Measurements from ENCODE around the gene CCDC112. TPM values are rescaled to one million over a fixed set of nuclear protein-coding genes. Genes with fewer than 3 reads are reported as not detected.

Gene CCDC112
- total RNA-seq, 1 donor from 2014 or later, result 13.0 TPM

DNA sequence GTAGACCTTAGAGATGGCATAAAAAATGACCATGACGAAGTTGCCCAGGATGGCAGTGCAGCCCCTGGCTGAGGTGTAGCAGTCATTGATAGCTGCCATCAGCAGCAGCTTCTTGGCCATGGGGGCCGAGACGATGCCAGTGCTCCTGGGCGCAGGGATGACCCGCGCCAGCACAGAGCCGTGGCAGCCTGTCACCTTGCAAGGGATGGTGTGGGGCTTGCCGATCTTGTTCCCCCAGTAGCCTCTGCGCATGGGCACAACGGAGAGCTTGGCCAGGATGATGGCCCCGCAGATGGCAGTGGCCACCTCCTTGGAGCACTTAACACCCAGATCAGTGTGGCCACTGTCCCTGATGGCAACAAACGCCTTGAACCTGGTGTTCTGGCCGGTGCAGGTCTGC lies 31.7 kb downstream of the CCDC112 start:
- no peak overlapping the region for H3K27ac ChIP-seq (ENCODE audit: low read depth, low read length)
- H3K4me2 ChIP-seq (ENCODE audit: low read length), result no peak overlapping the region
- H3K9me3 ChIP-seq (ENCODE audit: insufficient read depth, low read depth, low read length), result no peaks in the 10 kb centered on the region
- H3K4me1 ChIP-seq (ENCODE audit: insufficient read depth, low read length), result peaks cover 17% of the 10 kb centered on the region
- Mint-ChIP-seq H3K27ac (ENCODE audit: unreplicated experiment) (no peak overlapping the region), H3K27me3 (ENCODE audit: low read depth, unreplicated experiment) (no peaks in the 10 kb centered on the region), H3K4me3 (ENCODE audit: unreplicated experiment) (no peak overlapping the region), H3K36me3 (ENCODE audit: low read depth, unreplicated experiment) (no peaks in the 10 kb centered on the region), H3K4me1 (ENCODE audit: low read depth, unreplicated experiment) (peaks cover 10% of the 10 kb centered on the region), H3K9me3 (ENCODE audit: unreplicated experiment) (no peaks in the 10 kb centered on the region)
- H3K9ac ChIP-seq (ENCODE audit: low read length), result no peak overlapping the region
- TF ChIP-seq EZH2 (IDR thresholded peaks at IDR 0.05; ENCODE audit: insufficient read depth, low read length), result no peak
- TF ChIP-seq, protein P1, sequence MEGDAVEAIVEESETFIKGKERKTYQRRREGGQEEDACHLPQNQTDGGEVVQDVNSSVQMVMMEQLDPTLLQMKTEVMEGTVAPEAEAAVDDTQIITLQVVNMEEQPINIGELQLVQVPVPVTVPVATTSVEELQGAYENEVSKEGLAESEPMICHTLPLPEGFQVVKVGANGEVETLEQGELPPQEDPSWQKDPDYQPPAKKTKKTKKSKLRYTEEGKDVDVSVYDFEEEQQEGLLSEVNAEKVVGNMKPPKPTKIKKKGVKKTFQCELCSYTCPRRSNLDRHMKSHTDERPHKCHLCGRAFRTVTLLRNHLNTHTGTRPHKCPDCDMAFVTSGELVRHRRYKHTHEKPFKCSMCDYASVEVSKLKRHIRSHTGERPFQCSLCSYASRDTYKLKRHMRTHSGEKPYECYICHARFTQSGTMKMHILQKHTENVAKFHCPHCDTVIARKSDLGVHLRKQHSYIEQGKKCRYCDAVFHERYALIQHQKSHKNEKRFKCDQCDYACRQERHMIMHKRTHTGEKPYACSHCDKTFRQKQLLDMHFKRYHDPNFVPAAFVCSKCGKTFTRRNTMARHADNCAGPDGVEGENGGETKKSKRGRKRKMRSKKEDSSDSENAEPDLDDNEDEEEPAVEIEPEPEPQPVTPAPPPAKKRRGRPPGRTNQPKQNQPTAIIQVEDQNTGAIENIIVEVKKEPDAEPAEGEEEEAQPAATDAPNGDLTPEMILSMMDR (IDR thresholded peaks at IDR 0.05; ENCODE audit: insufficient read depth, low read depth, low read length), result no peak
- no peak overlapping the region for H2AFZ ChIP-seq (ENCODE audit: low read depth, low read length)
- H3K79me2 ChIP-seq (ENCODE audit: insufficient read depth, low read length), result peaks cover 30% of the 10 kb centered on the region
- no peak overlapping the region for H3K4me3 ChIP-seq (ENCODE audit: insufficient read depth, low read depth, low read length)
- FAIRE-seq (no peak), DNase-seq (ENCODE audit: low read depth) (no peak)
- peaks cover 2% of the 10 kb centered on the region for H3K36me3 ChIP-seq (ENCODE audit: insufficient read depth, low read length)
- peaks cover 12% of the 10 kb centered on the region for H4K20me1 ChIP-seq (ENCODE audit: insufficient read depth, low read length)
- H3K27me3 ChIP-seq (ENCODE audit: insufficient read depth, low read length), result no peaks in the 10 kb centered on the region

- Histone ChIP-seq H3K27me3 (ENCODE audit: insufficient read depth, low read length) (no peaks in the 10 kb centered on the region), H3K36me3 (ENCODE audit: insufficient read depth, low read length) (peaks cover 2% of the 10 kb centered on the region), H3K79me2 (ENCODE audit: insufficient read depth, low read length) (peaks cover 46% of the 10 kb centered on the region), H3K9ac (ENCODE audit: low read length) (peak overlapping the region; percentile 90), H3K4me2 (ENCODE audit: low read length) (peak overlapping the region; percentile 95), H4K20me1 (ENCODE audit: insufficient read depth, low read length) (peaks cover 24% of the 10 kb centered on the region), H3K4me3 (ENCODE audit: insufficient read depth, low read depth, low read length) (peak overlapping the region; percentile 93), H3K9me3 (ENCODE audit: insufficient read depth, low read depth, low read length) (no peaks in the 10 kb centered on the region), H3K27ac (ENCODE audit: low read depth, low read length) (peak overlapping the region; percentile 85), H3K4me1 (ENCODE audit: insufficient read depth, low read length) (peaks cover 17% of the 10 kb centered on the region), H2AFZ (ENCODE audit: low read depth, low read length) (peak overlapping the region; percentile 95)
- Mint-ChIP-seq H3K27me3 (ENCODE audit: low read depth, unreplicated experiment) (no peaks in the 10 kb centered on the region), H3K36me3 (ENCODE audit: low read depth, unreplicated experiment) (no peaks in the 10 kb centered on the region), H3K4me1 (ENCODE audit: low read depth, unreplicated experiment) (peaks cover 17% of the 10 kb centered on the region), H3K4me3 (ENCODE audit: unreplicated experiment) (peak overlapping the region; percentile 90), H3K9me3 (ENCODE audit: unreplicated experiment) (no peaks in the 10 kb centered on the region), H3K27ac (ENCODE audit: unreplicated experiment) (peak overlapping the region; percentile 92)
- no peak for TF ChIP-seq EZH2 (IDR thresholded peaks at IDR 0.05; ENCODE audit: insufficient read depth, low read length)
- TF ChIP-seq, protein P1 (IDR thresholded peaks at IDR 0.05; ENCODE audit: insufficient read depth, low read depth, low read length), result no peak
- FAIRE-seq (no peak), DNase-seq (ENCODE audit: low read depth) (no peak)
These were observed 33.4 kb downstream of the CCDC112 start for GRCh38 chr5:115263078-115263380.

GRCh38 chr5:115262321-115263077 lies 34.0 kb downstream of the CCDC112 start, which contains the start of gene PGGT1B:
Gene PGGT1B (minus strand): TSS chr5:115262877. CDS start chr5:115262851, 26 bp downstream.
- H3K27ac Mint-ChIP-seq (ENCODE audit: unreplicated experiment), result peak within 1 kb of the TSS; percentile 92
- Histone ChIP-seq H4K20me1 (ENCODE audit: insufficient read depth, low read length) (peaks cover 28% of the 10 kb centered on the region), H3K79me2 (ENCODE audit: insufficient read depth, low read length) (peaks cover 51% of the 10 kb centered on the region), H3K4me1 (ENCODE audit: insufficient read depth, low read length) (peaks cover 17% of the 10 kb centered on the region), H3K9me3 (ENCODE audit: insufficient read depth, low read depth, low read length) (no peaks in the 10 kb centered on the region), H3K27ac (ENCODE audit: low read depth, low read length) (peak within 1 kb of the TSS; percentile 85), H3K4me2 (ENCODE audit: low read length) (peak within 1 kb of the TSS; percentile 95), H2AFZ (ENCODE audit: low read depth, low read length) (peak within 1 kb of the TSS; percentile 95), H3K9ac (ENCODE audit: low read length) (peak within 1 kb of the TSS; percentile 90), H3K36me3 (ENCODE audit: insufficient read depth, low read length) (peaks cover 2% of the 10 kb centered on the region), H3K4me3 (ENCODE audit: insufficient read depth, low read depth, low read length) (peak within 1 kb of the TSS; percentile 93), H3K27me3 (ENCODE audit: insufficient read depth, low read length) (no peaks in the 10 kb centered on the region)
- no peaks in the 10 kb centered on the region for H3K9me3 Mint-ChIP-seq (ENCODE audit: unreplicated experiment)
- DNase-seq (ENCODE audit: low read depth) (peak; percentile 55), FAIRE-seq (no peak)
- TF ChIP-seq, protein P1 (IDR thresholded peaks at IDR 0.05; ENCODE audit: insufficient read depth, low read depth, low read length), result no peak
- no peak for TF ChIP-seq EZH2 (IDR thresholded peaks at IDR 0.05; ENCODE audit: insufficient read depth, low read length)
- no peaks in the 10 kb centered on the region for H3K27me3 Mint-ChIP-seq (ENCODE audit: low read depth, unreplicated experiment)
- H3K4me3 Mint-ChIP-seq (ENCODE audit: unreplicated experiment), result peak within 1 kb of the TSS; percentile 90
- H3K36me3 Mint-ChIP-seq (ENCODE audit: low read depth, unreplicated experiment), result no peaks in the 10 kb centered on the region
- H3K4me1 Mint-ChIP-seq (ENCODE audit: low read depth, unreplicated experiment), result peaks cover 21% of the 10 kb centered on the region

Measured in astrocyte (in vitro differentiated cells and primary cell).